OCI-M2 (cell line): Measurements from ENCODE around the gene BAHD1.

Experiments
- DNase-seq: peaks from one replicate; lab custom pipeline; 2025; ENCODE audit not compliant: unreplicated experiment; lab: John Stamatoyannopoulos, UW

BAHD1 gene

GRCh38 chr15:40440743-40441564 lies at the start of gene BAHD1:
TSS of gene BAHD1 (plus strand) at chr15:40440953. CDS start at chr15:40458465, 17,512 bp downstream.
- DNase-seq: peak; percentile 36

DNA sequence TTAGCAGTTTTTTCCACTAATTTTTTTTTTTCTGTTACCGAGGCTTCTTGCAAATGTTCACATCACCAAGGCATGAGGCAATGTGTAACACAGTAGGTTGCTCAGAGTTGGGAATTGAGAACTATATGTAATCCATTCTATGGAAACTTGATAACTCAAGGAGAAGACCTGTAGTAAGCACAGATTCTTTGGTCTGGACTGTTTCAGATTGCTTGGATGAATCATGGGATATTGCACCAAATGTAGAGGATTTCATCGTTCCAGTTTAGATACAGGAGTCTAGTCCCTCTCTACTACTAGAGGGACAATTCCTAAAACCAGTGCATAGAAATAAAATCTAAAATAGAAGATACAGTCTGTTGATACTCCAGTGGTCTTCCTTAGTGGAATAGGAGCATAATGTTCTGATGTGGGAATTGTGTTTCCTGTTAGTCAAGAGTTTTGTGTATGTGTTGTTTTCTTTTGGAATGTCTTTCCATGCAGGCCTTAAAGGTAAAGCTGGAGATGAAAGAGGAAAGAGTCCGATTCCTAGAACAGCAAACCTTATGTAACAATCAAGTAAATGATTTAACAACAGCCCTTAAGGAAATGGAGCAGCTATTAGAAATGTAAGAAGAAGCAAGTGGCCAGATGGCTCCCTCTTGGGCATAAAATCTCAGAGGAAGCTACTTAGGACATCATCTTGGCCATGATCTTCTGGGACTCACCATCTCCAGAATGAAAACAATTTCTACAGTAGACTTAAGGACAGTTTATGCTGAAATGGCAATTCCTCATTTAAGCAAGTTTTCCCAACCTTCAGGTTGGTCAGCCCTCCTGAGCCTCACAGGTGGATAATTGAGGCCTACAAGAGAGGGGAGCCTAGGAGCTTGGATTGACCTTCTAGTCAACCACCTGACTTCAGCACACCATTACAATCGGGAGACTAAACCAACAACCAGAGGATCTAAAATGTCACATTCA lies 47.5 kb upstream of the BAHD1 start:
- no peak for DNase-seq

DNA sequence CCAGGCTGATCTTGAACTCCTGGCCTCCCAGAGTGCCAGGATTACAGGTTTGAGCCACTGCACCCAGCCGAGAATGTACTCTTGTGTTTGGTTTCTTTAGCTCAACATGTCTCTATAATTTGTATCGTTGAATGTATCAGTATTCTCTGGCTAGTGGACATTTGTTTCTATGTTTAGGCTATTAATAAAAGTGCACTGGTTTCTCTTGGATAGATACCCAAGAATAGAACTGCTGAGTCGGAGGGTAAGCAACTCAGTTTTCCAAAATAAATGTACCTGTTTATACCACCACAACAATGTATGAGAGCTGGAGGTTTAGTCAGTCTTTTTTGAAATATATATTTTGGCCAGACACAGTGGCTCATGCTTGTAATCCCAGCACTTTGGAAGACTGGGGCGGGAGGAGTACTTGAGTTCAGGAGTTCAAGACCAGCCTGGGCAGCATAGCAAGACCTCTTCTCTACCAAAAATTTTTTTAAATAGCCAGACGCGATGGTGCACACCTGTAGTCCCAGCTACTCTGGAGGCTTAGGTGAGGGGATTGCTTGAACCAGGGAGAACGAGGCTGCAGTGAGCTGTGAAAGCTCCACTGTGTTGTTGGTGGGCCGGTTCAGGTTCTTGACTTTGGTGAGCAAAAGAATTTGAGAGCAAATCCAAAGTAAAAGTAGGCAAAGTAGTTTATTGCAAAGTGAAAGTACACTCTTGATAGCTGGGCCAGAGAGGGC lies 42.9 kb upstream of the BAHD1 start:
- DNase-seq: no peak

- no peak for DNase-seq
Observed at GRCh38 chr15:40398413-40398873, 42.3 kb upstream of the BAHD1 start.

DNA sequence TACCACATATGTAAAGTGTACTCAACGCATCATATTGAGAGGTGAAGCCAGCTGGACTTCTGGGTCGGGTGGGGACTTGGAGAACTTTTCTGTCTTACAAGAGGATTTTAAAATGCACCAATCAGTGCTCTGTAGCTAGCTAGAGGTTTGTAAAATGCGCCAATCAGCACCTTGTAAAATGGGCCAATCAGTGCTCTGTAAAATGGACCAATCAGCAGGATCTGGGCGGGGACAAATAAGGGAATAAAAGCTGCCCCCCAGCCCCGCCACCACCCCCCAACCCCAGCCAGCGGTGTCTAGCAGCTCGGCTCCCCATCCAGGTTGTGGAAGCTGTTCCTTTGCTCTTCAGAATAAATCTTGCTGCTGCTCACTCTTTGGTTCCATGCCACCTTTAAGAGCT lies 41.4 kb upstream of the BAHD1 start:
- DNase-seq: no peak

DNA sequence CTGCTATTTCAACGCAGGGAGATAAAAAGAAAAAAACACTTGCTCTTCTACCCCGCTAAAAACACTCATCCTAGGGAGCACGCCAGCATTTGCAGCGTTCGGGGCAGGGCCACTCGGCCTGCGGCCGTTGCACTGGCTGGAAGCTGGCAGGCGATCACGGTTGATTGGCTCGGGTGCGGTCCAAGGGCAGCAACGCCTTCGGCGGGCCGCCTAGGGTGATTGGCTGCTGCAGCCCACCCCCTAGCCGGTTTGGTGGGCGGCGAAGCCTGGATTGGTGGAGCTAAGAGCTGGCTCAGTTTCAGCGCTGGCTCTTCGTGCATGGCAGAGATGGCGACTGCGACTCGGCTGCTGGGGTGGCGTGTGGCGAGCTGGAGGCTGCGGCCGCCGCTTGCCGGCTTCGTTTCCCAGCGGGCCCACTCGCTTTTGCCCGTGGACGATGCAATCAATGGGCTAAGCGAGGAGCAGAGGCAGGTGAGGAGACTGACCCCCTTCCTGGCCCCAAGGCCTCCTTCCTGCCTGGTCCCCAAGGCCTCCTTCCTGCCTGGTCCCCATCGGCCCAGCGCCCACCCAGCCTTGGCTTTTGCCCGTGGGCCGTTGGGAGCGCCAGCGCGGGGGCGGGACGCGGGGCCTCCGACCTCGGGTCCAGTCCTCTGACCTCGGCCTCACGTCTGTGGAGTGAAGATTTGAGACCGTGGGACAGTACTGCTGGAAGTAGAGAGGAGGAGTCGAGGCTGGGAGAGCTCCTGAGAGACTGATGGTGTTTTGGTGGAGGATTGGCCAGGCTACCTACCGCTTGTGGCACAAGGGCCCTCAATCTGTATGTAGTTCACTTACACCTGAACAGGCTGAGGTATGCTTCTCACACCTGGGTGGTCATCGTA lies 35.0 kb upstream of the BAHD1 start, which contains the start of gene IVD:
Gene IVD, plus strand, starts transcription at position 295 of the 881 bp plus-strand sequence. Its CDS starts 33 bp downstream, at position 328.
- DNase-seq: peak; percentile 60

GRCh38 chr15:40407330-40407990 lies 33.3 kb upstream of the BAHD1 start:
- no peak for DNase-seq

DNA sequence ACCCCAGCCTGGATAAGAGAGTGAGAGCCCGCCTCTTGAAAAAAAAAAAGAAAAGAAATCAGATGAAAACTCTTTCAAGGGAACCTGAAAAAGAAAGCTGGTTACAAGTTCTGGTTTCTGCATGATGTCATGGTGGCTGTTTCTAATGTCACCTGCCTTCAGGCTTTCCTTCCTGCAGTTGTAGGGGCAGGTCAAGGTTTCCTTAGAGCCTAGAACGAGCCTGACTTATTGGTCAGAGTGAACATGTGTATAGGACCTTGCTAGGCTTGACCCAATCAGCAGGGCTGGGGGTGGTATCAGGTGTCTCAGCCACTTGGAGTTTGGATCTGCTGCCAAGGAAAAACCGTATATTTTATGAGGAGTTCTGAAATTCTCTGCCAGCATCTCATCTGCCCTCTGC lies 31.4 kb upstream of the BAHD1 start:
- no peak for DNase-seq

DNA sequence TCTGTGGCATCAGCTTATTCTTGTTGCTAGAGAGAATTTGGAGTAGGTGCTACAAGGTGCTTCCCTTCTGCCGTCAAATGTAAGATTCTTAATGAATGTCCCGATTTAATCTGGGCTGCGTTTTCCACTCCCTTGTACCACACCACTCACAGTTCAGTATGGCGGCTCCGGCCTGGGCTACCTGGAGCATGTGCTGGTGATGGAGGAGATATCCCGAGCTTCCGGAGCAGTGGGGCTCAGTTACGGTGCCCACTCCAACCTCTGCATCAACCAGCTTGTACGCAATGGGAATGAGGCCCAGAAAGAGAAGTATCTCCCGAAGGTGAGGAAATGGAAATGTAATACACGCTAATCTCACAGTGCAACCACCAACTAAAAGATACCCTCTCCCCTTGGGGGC lies 30.3 kb upstream of the BAHD1 start:
- DNase-seq: no peak

GRCh38 chr15:40412095-40412759 lies 28.5 kb upstream of the BAHD1 start:
- no peak for DNase-seq

- no peak for DNase-seq
Observed at GRCh38 chr15:40413036-40413435, 27.7 kb upstream of the BAHD1 start.

DNA sequence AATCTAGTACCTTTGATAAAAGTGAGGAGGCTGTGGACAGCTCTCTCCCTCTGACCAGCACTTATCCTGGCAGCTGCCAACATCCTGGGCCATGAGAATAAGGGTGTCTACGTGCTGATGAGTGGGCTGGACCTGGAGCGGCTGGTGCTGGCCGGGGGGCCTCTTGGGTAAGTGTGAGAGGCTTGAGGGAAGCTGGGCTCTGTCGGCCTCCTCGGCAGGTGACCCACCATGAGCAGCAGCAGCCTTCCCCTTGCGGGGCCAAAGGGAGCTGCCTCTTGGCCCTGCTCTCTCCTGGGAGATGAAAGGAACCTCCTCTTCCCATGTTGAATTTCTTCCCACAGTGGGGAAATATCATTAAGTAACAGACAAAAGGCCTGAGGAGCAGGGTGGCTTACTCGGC lies 25.9 kb upstream of the BAHD1 start:
- no peak for DNase-seq

GRCh38 chr15:40415226-40415625 lies 25.5 kb upstream of the BAHD1 start:
- no peak for DNase-seq

- DNase-seq: no peak
Observed at GRCh38 chr15:40416056-40416455, 24.7 kb upstream of the BAHD1 start.

DNA sequence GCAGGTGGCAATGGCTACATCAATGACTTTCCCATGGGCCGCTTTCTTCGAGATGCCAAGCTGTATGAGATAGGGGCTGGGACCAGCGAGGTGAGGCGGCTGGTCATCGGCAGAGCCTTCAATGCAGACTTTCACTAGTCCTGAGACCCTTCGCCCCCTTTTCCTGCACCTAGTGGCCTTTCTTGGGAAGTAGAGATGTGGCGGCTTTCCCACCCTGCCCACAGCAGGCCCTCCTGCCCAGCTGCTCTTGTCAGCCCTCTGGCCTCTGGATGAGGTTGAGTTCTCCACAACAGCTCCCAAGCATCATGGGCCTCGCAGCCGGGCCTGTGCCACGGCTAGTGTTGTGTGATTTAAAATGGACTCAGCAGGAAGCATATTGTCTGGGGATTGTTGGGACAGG lies 22.6 kb upstream of the BAHD1 start:
- no peak for DNase-seq

GRCh38 chr15:40420071-40420713 lies 20.6 kb upstream of the BAHD1 start:
- no peak for DNase-seq

- no peak for DNase-seq
Observed at GRCh38 chr15:40420793-40421192, 20.0 kb upstream of the BAHD1 start.
